ENCODE measurements around the gene RAD51B.

GRCh38 chr14:67942080-67942710 lies 122.6 kb downstream of the RAD51B start:
- TF ChIP-seq, protein P1, sequence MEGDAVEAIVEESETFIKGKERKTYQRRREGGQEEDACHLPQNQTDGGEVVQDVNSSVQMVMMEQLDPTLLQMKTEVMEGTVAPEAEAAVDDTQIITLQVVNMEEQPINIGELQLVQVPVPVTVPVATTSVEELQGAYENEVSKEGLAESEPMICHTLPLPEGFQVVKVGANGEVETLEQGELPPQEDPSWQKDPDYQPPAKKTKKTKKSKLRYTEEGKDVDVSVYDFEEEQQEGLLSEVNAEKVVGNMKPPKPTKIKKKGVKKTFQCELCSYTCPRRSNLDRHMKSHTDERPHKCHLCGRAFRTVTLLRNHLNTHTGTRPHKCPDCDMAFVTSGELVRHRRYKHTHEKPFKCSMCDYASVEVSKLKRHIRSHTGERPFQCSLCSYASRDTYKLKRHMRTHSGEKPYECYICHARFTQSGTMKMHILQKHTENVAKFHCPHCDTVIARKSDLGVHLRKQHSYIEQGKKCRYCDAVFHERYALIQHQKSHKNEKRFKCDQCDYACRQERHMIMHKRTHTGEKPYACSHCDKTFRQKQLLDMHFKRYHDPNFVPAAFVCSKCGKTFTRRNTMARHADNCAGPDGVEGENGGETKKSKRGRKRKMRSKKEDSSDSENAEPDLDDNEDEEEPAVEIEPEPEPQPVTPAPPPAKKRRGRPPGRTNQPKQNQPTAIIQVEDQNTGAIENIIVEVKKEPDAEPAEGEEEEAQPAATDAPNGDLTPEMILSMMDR (IDR thresholded peaks at IDR 0.05) = no peak
- TF ChIP-seq JUN (CRISPR knock-in tag; IDR thresholded peaks at IDR 0.05) (no peak), ATF2 (CRISPR knock-in tag; IDR thresholded peaks at IDR 0.05; ENCODE audit: borderline replicate concordance, low read depth) (no peak), AFF4 (CRISPR knock-in tag; IDR thresholded peaks at IDR 0.05; ENCODE audit: borderline replicate concordance) (no peak), SP1 (CRISPR knock-in tag; conservative IDR thresholded peaks at IDR 0.05) (no peak), CREB1 (CRISPR knock-in tag; IDR thresholded peaks at IDR 0.05) (no peak), TEAD4 (CRISPR knock-in tag; IDR thresholded peaks at IDR 0.05) (no peak), ZNF317 (CRISPR knock-in tag; IDR thresholded peaks at IDR 0.05; ENCODE audit: borderline replicate concordance, low read depth) (no peak), SMAD3 (CRISPR knock-in tag; IDR thresholded peaks at IDR 0.05; ENCODE audit: borderline replicate concordance) (no peak)
- TF ChIP-seq, protein P2, sequence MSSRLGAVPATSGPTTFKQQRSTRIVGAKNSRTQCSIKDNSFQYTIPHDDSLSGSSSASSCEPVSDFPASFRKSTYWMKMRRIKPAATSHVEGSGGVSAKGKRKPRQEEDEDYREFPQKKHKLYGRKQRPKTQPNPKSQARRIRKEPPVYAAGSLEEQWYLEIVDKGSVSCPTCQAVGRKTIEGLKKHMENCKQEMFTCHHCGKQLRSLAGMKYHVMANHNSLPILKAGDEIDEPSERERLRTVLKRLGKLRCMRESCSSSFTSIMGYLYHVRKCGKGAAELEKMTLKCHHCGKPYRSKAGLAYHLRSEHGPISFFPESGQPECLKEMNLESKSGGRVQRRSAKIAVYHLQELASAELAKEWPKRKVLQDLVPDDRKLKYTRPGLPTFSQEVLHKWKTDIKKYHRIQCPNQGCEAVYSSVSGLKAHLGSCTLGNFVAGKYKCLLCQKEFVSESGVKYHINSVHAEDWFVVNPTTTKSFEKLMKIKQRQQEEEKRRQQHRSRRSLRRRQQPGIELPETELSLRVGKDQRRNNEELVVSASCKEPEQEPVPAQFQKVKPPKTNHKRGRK (CRISPR knock-in tag; IDR thresholded peaks at IDR 0.05; ENCODE audit: borderline replicate concordance) = no peak
- TF ChIP-seq, protein P3, sequence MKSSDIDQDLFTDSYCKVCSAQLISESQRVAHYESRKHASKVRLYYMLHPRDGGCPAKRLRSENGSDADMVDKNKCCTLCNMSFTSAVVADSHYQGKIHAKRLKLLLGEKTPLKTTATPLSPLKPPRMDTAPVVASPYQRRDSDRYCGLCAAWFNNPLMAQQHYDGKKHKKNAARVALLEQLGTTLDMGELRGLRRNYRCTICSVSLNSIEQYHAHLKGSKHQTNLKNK (CRISPR knock-in tag; IDR thresholded peaks at IDR 0.05) = no peak
